GM04503 (cell line): ENCODE data around the gene ANKRD33B.
"Not testable (repeated sequence)": the region's sequence is repeated elsewhere in the genome, so short reads cannot be mapped to it uniquely, and the experiment has no call there.

Experiments
- DNase-seq: peaks from one replicate; pipeline ENCODE4 v3.0.0-alpha.2; 2012; ENCODE audit warnings: low read depth

The ANKRD33B gene

DNA sequence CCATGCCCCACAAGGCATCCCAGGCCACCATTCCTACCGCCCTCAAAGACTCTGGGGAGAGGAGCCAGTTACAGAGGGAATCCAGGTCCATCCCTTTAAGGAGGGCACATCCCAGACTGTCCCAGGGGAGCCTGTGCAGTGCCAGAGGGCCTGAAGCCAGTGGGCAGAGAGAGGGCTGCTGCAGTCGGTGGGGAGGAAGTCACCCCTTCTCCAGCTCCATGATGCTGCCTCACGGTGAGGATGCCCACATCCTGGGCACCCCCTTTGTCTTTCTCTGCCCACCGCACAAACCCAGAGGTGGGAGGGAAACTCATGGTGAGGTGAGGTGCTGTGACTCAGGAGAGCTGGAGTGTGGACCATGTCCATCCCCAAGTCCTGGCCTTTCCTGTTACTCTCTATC is 26.2 kb upstream of the ANKRD33B start:
- no peak for DNase-seq

DNA sequence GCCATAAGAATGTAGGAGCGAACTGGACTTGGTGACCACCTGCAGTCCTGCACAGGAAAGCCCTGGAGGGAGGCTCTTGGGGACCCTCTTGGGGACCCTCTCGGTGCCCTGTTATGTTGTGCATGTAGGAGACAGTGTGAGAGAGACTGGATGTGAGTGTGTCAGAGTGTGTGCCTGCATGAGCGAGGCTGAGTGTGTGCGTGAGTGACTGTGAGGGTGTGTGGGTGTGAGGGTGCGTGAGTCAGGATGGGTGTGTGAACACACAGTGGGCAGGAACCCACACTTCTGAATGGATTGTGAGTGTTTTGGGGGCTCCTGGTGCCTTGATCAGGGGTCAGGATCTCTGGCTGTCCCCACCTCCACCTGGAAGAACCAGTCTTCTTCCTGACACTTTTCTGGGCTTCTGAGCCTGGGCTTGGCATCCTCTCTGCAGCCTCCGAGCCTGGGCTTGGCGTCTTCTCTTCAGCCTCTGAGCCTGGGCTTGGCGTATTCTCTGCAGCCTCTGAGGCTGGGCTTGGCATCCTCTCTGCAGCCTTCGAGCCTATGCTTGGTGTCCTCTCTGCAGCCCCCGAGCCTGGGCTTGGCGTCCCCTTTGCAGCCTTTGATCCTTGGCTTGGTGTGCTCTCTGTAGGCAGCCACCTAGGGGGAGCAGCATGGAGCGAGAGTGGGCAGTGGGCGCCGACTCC is 25.6 kb upstream of the ANKRD33B start:
- no peak for DNase-seq

DNA sequence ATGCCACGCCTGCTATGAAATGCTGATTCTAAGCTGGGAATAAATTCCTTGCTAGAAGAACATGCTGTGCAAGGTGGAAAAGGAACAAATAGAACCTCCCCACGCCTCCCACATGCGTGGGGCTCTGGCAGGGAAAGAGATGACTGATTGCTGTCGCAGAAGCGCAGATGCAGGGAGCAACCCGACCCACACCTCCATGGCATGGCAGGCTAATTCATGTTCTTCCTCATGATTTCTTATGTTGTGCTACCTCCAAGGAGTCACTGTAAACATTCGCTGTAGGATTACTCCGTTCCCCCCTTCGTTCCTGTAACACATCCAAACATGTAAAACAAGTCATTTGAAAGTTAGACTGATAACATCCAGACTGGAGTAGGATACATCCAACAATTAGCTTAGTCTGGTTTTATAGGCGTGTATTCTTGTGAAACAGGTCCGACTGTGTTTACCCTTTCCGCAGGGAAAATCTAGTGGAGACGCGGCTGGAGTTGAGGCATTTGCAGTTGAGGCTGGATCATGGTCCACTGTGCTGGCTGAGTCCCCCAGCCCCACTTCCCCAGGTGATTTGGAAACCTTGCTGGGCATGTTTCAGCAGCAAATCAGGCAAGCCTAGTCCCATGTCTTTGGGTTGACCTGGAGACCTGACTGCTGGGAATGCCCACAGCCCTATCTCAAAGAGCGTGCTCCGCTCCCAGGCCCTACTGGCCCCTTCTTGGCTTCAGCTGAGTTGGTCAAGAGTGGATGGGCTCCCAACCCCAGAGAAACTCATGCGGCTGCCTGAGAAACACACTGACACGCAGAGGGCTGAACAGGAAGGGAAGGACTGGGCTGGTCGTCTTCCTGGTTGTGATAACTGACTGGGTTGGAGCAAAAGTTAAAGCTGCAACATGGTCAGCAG is 24.8 kb upstream of the ANKRD33B start:
- no peak for DNase-seq

DNA sequence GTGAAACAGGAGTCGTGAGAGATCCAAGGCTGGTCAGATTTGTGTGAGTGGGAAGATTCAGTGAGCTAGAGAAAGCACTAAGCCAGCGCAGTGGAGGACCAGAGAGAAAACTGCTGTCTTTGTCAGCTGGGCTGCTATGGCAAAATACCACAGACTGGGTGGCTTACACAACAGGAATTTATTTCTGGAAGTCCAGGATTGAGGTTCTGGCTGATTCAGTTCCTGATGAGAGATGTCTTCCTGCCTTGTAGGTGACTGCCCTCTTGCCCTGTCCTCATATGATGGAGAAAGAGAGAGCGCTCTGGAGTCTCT is 24.2 kb upstream of the ANKRD33B start:
- DNase-seq, result peak; percentile 53

DNA sequence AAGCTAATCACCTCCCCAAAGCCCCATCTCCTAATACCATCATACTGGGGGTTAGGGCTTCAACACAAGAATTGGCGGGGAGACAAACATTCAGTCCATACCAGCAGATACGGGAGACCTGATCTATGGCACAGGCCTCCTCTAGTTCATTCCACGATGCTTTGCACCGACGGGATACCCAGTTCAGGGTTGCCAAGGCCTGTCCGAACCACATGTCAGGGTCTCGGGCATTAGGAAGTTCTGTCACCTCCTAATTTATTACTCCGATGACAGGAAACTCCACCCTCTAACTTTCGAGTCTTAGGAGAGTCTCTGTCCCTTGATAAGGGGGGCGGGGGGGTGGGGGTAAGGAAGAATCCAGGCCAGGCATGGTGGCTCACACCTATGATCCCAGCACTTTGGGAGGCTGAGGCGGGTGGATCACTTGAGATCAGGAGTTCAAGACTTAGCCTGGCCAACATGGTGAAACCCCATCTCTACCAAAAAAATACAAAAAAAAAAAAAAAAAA is 23.8 kb upstream of the ANKRD33B start:
- DNase-seq, result no peak

DNA sequence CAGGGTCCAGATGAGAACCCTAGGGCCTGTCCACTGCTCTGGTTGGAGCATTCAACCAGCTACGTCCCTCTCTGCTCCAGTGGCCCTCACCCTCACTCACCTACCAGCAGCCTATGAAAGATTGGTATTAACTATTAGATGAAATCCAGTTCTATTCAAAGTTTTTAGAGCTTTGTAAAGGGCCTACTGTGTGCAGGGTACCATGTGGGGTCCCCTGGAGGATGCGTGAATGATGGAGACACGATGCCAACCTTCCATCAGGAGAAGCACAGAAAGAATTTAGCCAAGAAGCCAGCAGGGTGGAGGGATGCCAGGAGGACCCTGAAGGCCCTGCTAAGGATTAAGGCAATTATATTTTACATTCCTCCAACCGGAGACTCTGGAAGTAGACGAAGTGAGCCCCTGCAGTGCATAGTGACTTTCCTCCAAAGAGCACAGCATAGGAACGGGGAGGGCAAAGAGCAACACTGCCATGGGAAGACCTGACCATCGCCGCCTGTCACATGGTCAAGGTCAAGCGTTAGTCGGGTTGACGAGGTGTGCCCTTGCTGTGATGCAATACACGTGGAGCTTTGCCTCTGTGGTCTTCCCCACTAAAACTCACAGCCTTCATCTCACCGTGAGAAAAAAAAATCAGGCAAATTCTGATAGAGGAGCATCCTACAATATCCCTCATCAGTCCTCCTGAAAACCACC is 22.8 kb upstream of the ANKRD33B start:
- DNase-seq, result no peak

DNA sequence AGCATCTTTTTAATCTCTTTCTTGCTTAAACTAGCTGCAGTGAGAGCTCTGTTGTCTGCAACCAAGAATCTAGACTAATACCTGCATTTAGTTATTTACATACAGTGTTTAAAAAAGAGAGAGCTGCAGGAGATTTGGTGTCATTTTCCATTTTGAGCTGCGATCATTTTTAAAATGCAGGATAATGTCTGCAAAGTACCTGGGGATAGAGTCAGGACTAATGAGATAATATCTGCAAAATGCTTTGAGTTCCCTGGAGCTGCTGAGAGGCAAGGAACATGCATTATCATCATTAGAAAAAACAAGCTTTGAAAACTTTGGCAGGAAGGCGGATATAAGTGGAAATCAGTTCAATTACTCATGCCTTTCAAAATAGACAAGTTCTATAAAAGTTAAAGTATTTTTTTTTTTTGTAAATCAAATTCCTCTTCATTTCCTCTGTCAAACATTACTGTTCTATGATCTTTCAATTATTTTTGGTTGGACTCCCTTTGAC is 21.8 kb upstream of the ANKRD33B start:
- no peak for DNase-seq

DNA sequence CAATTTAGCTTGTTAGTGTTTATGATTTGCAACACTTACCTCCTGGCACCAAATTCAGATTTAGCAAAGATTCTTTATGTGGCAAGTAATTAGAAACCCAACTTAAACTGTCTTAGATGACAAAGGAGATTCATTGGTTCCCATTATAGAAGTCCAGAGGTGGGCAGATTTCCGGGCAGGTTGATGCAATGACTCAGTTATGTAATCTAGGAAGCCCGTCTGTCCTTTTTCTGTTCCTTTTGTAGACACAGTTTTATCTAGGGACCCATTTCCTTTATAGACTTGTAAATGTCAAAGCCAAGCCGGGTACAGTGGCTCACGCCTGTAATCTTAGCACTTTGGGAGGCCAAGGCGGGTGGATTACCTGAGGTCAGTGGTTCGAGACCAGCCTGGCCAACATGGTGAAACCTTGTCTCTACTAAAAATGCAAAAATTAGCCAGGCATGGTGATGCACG is 20.3 kb upstream of the ANKRD33B start:
- DNase-seq, result no peak

DNA sequence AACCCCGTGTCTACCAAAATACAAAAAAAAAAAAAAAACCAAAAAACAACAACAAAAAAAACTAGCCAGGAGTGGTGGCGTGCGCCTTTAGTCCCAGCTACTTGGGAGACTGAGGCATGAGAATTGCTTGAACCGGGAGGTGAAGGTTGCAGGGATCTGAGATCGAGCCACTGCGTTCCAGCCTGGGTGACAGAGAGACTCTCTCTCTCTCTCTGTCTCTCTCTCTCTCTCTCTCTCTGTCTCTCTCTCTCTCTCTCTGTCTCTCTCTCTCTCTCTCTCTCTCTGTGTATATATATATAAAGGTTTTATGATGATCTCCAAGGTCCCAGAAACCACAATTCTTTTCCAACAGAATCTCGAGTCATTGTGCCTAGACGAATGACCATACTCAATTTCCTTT is 18.8 kb upstream of the ANKRD33B start:
- DNase-seq, result no peak

DNA sequence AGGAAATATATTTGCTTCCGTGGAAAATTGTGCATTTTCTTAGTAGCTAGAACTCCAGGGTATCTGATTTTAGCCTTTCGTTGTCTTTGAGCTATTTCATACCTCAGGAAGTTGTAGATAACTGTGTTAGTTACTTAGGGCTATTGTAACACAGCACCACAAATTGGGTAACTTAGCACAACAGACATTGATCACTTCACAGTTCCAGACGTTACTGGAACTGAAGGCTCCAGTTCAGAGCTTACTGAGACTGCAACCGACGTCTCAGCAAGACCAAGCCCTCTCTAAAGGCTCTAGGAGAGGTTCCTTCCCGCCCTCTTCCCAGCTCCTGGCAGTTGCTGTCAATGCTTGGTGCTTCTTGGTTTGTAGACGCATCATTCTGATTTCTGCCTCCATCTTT is 17.7 kb upstream of the ANKRD33B start:
- DNase-seq, result no peak

DNA sequence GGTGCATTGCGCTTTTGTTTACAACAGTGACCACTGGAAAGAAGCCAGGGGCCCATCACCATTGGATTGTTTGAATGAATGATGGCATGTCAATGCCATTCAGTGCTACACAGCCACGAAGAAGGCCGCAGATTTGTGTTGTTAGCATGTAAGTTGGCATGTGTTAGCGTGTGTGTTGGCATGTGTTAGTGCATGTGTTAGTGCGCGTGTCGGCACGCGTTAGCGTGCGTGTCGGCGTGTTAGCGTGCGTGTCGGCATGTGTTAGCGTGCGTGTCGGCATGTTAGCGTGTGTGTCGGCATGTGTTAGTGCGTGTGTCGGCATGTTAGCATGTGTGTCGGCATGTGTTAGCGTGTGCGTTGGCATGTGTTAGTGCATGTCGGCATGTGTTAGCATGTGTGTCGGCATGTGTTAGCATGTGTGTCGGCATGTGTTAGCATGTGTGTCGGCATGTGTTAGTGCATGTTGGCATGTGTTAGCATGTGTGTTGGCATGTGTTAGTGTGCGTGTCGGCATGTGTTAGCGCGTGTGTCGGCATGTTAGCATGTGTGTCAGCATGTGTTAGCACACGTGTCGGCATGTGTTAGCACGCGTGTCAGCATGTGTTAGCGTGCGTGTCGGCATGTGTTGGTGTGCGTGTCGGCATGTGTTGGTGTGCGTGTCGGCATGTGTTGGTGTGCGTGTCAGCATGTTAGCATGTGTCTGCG is 15.3 kb upstream of the ANKRD33B start:
- no peak for DNase-seq

DNA sequence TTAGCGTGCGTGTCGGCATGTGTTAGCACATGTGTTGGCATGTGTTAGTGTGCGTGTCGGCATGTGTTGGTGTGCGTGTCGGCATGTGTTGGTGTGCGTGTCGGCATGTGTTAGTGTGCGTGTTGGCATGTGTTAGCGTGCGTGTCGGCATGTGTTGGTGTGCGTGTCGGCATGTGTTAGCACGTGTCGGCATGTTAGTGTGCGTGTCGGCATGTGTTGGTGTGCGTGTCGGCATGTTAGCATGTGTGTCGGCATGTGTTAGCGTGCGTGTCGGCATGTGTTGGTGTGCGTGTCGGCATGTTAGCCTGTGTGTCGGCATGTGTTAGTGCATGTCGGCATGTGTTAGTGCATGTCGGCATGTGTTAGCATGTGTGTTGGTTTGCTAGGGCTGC is 14.8 kb upstream of the ANKRD33B start:
- DNase-seq, result not testable (repeated sequence)

DNA sequence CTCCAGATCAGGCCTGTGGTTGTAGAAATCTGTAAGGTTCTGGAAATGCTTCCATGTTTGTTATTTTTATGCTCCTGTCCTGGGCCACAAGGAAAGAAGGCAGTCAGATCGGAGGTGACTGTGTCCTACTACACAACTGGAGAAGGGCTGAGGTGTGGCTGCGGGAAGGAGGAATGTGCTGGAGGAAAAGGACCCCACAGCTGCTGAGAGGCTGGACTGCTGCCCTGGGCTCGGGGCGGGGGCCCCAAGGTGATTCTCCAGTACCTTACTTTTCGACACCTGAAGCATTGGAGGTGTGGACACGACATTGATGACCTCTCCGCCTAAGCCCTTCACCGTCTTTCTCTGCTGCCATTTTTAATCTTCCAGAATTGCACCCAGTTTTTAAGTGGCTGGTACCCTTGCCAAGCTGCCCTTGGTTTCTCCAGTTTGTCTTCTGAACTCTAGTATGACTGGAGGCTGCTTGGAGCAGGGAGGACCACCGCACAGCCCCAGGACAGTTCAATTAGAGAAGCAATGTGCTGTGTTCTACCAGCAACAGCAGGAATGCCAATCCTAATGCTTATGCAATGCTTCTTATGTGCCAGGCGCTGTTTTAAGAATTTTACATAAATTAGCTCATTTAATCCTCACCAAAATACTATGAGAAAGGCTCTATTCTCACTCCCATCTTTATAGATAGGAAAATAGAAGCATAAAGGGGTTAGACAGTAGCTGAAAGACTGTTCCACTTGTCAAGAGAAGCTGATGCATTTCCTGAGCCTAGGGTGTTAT is 13.5 kb upstream of the ANKRD33B start:
- DNase-seq, result no peak

DNA sequence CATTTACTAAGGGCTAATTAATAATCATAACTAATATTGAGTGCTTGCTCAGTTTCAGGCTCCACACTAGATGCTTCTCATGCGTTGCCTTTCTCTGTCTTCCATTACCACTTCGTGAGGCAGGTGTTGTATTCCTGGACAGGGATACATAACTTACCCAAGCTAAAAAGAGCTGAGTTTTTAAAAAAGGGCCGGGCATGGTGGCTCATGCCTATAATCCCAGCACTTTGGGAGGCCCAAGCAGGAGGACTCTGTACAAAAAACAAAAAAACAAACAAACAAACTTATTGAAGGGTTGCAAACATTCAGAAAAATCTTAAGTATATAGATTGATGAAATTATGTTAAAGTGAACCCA is 12.1 kb upstream of the ANKRD33B start:
- DNase-seq, result no peak

DNA sequence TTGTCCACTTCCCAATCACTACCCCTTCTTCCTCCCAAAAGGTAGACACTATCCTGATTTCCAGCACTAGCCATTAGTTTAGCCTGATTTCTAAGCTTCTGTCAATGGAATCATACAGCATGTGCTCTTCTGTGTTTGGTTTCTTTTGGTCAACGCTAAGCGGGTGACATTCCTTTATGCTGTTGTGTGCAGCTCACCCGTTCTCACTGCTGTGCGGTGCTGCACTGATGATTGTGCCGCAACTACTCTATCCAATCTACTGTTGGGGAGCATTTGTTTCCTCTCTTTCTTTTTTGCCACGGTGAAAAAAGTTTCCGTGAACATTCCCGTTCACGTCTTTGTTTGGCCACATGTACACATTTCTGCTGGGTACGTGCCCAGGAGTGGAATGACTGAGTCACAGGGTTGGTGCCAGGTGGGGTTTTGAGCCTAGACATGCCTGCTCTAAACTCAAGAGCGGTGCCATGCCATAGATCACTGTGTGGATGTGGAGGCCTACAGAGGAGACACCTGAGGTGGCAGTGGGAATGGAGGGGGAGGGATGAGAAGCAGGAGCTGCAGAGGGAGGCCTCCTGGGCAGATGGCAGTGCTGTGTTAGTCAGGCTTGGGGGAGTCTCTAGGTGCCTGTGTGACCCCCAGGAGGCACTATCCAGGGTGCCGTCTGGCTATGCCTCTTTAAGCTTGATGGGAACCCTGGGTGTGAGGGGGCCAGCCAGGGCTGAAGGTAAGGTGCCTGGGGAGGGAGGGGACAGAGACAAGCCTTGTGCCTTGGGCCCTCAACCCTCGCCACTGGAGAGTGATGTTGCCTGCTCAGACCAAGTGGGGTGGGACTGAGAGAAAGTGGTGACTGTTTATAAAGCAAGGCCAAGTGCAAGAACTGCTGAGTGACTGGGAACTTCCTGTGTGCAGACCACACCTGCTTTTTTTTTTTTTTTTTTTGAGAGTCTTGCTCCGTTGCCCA is 11.4 kb upstream of the ANKRD33B start:
- no peak for DNase-seq

DNA sequence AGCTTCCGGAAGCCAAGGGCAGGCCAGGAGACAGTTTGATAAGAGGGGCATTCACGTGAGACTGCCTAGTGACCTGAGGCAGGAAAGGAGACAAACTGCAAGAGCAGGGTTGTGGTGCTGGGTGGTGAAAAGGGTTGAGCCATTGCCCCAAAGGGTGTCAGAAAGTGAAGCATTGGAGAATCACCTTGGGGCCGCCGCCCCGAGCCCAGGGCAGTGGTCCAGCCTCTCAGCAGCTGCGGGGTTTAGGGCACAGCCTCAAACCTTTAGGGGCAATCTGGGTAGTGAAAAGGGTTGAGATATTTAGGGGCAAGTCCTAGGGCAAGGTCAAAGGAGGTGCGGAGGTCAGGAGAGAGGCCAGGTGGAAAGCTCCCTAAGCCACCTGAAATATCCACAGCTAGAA is 10.4 kb upstream of the ANKRD33B start:
- no peak for DNase-seq

DNA sequence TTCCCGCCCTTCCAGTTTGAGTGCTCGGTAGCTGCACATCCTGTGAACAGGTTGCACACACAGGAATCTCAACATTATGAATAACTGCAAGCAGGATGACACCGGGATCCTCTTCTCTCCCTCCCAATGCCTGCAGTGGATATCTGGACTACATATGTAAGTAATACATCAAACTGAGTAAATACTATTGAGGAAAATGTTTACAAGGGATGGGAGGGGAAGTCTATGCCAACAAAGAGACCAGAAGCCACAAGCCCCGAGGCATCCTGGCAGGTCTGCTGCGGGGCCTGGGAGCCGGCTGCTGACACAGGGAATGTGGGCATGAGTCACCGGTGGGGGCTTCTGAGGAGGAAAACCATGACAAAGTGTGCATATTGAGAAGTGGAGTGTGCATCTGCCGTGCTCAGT is 8.6 kb upstream of the ANKRD33B start:
- DNase-seq, result no peak

DNA sequence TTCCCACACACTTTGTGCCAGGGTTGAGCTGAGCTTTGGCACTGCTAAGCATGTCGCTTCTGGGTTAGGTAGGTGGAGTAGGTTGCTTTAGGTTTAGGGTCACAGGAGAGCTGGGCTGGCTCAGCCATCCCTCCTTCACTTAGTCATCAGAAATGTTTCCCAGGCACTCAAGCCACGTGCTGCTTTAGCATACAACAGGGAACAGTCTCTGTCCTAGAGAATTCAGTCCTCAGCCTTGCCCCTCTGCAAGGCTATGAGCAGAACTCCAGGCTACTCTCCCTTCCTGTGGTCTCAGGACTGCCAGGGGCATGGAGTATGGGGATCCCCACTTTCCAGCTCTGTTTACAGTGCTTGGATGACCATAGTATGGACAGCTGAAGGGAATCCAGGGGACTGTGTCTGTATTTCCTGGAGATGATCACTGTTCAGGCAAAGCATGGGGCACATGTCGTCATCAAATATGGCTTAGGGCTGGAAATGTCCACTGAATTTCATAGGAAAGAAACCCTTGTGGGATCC is 7.5 kb upstream of the ANKRD33B start:
- DNase-seq, result no peak

DNA sequence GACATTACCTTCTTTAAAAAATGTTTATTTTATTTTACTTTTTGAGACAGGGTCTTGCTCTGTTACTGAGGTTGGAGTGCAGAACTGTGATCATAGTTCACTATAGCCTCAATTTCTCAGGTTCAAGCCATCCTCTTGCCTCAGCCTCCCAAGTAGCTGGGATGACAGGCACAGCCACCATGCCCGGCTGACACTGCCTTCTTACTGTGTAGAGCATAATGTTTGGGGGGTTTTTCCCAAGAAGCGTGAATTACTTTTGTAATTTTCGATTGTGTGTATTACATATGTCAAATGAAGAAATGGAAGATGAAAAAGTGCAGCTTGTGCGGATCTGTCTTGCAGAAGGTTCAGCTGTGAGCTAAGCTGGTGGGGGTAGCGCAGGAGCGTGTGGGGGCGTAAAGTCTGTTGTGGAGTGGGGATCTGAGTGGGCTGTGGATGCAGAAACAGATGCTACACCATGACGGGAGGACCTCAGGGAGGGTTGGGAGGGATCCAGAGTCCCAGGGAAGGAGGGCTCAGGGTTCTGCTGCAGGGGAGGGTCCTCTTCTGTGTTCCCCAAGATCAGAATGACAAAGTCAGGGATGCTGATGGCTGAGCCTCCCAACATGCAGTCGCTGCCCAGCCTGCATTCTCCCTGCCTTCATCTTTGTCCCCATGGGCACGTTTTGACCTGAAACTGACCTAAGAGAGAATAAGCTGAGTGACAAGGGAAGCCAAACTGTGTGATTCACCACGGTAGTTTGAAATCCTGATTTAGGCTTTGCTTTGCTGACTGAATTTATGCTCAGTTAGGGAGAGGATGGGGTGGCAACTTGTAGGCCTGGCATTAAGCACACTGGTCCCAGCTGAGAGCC is 6.8 kb upstream of the ANKRD33B start:
- DNase-seq, result no peak
